Lung (tissue), 12 donors: ENCODE data around the gene RABEP2. TPM values are rescaled to one million over a fixed set of nuclear protein-coding genes. Genes with fewer than 3 reads are reported as not detected.

Experiments used
- ATAC-seq: fragments of 200-7000 bp; cut with Tn5 transposase; one replicate; pipeline ENCODE4 v1.9.1; 2020; ENCODE audit warnings: moderate number of reproducible peaks; ENCODE audit not compliant: insufficient read depth, low FRiP score
- DNase-seq, 3 donors: peaks; one replicate each; pipeline ENCODE4 v3.0.0-alpha.2; 2013 to 2017
- H3K27ac ChIP-seq, 2 donors: one replicate each; pipeline ENCODE4 v1.5.1; 2013; ENCODE audit warnings: mild to moderate bottlenecking in 2 of 2, moderate library complexity in 2 of 2, control low read depth in 1 of 2, inconsistent platforms in 1 of 2, low read depth in 1 of 2, low read length in 1 of 2
- H3K27me3 ChIP-seq, 3 donors: one replicate each; pipeline ENCODE4 v1.5.1; 2013; ENCODE audit warnings: low read length in 2 of 3; ENCODE audit not compliant: control insufficient read depth in 3 of 3, insufficient read depth in 3 of 3
- H3K36me3 ChIP-seq, 4 donors: one replicate each; pipeline ENCODE4 v1.5.1; 2013; ENCODE audit warnings: low read length in 4 of 4, mild to moderate bottlenecking in 1 of 4, moderate library complexity in 1 of 4; ENCODE audit not compliant: control insufficient read depth in 4 of 4, insufficient read depth in 4 of 4
- H3K4me1 ChIP-seq, 5 donors: one replicate each; pipeline ENCODE4 v1.5.1; 2013; ENCODE audit warnings: low read length in 5 of 5, mild to moderate bottlenecking in 2 of 5, moderate library complexity in 1 of 5; ENCODE audit not compliant: control insufficient read depth in 5 of 5, insufficient read depth in 5 of 5
- H3K4me3 ChIP-seq: one replicate; pipeline ENCODE4 v1.5.1; 2013; ENCODE audit warnings: mild to moderate bottlenecking, control low read depth, moderate library complexity
- H3K9ac ChIP-seq, 2 donors: one replicate each; pipeline ENCODE4 v1.5.1; 2013; ENCODE audit warnings: low read length in 2 of 2, control low read depth in 1 of 2; ENCODE audit not compliant: insufficient read depth in 1 of 2
- H3K9me3 ChIP-seq, 4 donors: one replicate each; pipeline ENCODE4 v1.5.1; 2013; ENCODE audit warnings: low read length in 3 of 4, mild to moderate bottlenecking in 1 of 4, moderate library complexity in 1 of 4; ENCODE audit not compliant: control insufficient read depth in 4 of 4, insufficient read depth in 3 of 4
- CTCF ChIP-seq: IDR thresholded peaks from 2 replicates; pipeline ENCODE4 v1.5.1; 2012; ENCODE audit warnings: mild to moderate bottlenecking; ENCODE audit errors: control extremely low read depth, extremely low read depth
- WGBS, 2 donors: extraction: QIAGEN DNeasy Blood & Tissue Kit; methylation state at CpG; one replicate each; pipeline ENCODE4 v1.1.7; 2013; 5-methylcytosine and 5-hydroxymethylcytosine counted together
- polyA plus RNA-seq, 2 donors: library from polyadenylated mRNA; stranded (reverse); fragments of 200-250 nt; gene quantifications; one replicate each; pipeline ENCODE4 v1.2.1, GENCODE V29; 2013
- total RNA-seq, 2 donors: library from RNA; depleted of rRNA in 1 of 2; stranded (reverse); fragments of >200 nt in 1 of 2; gene quantifications; one replicate each; pipeline ENCODE4 v1.2.1, GENCODE V29; 2014 to 2021
- donor health status: control.
- donor health status: control.
- donor health status: Bipolar disorder and iron deficiency.
- donor health status: healthy.
- donor health status: DM: yes; HTN: yes; CAD: no.

Gene RABEP2
- total and polyA plus RNA-seq, 4 donors = 20.0 to 34.9 (median 28.8) TPM

- no peak for TF ChIP-seq CTCF
- DNase-seq (no peak), ATAC-seq (no peak)
- Histone ChIP-seq H3K9me3 (no peaks in the 10 kb centered on the region), H3K27me3 (peaks cover 0 to 9% (median 0%) of the 10 kb centered on the region in 3 donors), H3K4me3 (no peak overlapping the region), H3K9ac (no peak overlapping the region), H3K36me3 (no peaks in the 10 kb centered on the region), H3K4me1 (peaks cover 0 to 22% (median 6%) of the 10 kb centered on the region in 5 donors), H3K27ac (no peak overlapping the region)
- 17 to 21% methylated on average over 11 of the region's 11 CpGs for WGBS, 2 donors
These were observed 44.5 kb downstream of the RABEP2 start for GRCh38 chr16:28880589-28880915.

GRCh38 chr16:28879841-28880588 is 45.0 kb downstream of the RABEP2 start:
- 1 to 2% methylated on average over 63 to 66 of the region's 66 CpGs for WGBS, 2 donors
- no peak overlapping the region for H3K9ac ChIP-seq

GRCh38 chr16:28879261-28879840 is 45.7 kb downstream of the RABEP2 start:
- DNase-seq (no peak), ATAC-seq (peak; percentile 39)
- no peaks in the 10 kb centered on the region for H3K9me3 ChIP-seq
- peaks cover 0 to 9% (median 0%) of the 10 kb centered on the region in 3 donors for H3K27me3 ChIP-seq
- no peak for TF ChIP-seq CTCF
- H3K4me1 ChIP-seq = peaks cover 0 to 24% (median 6%) of the 10 kb centered on the region in 5 donors
- H3K36me3 ChIP-seq = peaks cover 0 to 3% (median 2%) of the 10 kb centered on the region in 4 donors
- H3K4me3 ChIP-seq = peak overlapping the region; percentile 57
- 3% methylated on average over 27 of the region's 27 CpGs for WGBS, 2 donors
- H3K27ac ChIP-seq = no peak overlapping the region
- peak overlapping the region in 1 of 2 donors; percentile 39 for H3K9ac ChIP-seq

More at GRCh38 chr16:28879841-28880588, 45.0 kb downstream of the RABEP2 start:
- peaks cover 0 to 23% (median 6%) of the 10 kb centered on the region in 5 donors for H3K4me1 ChIP-seq
- peaks cover 0 to 9% (median 0%) of the 10 kb centered on the region in 3 donors for H3K27me3 ChIP-seq
- ATAC-seq = peak; percentile 94
- H3K9me3 ChIP-seq = no peaks in the 10 kb centered on the region
- H3K4me3 ChIP-seq = peak overlapping the region; percentile 57
- DNase-seq = peak; percentile 87 to 92 (median 89)
- H3K27ac ChIP-seq = no peak overlapping the region
- no peak for TF ChIP-seq CTCF
- no peaks in the 10 kb centered on the region for H3K36me3 ChIP-seq
